DOHH2 (cell line): ENCODE measurements around the gene MYORG.

Experiments used
- CTCF ChIP-seq: fragments of 200-600 bp; sonication (generic); IDR thresholded peaks from one replicate; pipeline ENCODE4 v1.5.1; 2014; ENCODE audit warnings: antibody characterized with exemption, mild to moderate bottlenecking, low read depth, low read length; ENCODE audit not compliant: poor library complexity, severe bottlenecking
- EZH2phosphoT487 ChIP-seq: fragments of 200-600 bp; sonication (generic); IDR thresholded peaks from 2 replicates; pipeline ENCODE4 v1.6.1; 2017; ENCODE audit warnings: borderline replicate concordance, mild to moderate bottlenecking, antibody characterized with exemption, low read length, moderate library complexity, mixed read lengths

DNA sequence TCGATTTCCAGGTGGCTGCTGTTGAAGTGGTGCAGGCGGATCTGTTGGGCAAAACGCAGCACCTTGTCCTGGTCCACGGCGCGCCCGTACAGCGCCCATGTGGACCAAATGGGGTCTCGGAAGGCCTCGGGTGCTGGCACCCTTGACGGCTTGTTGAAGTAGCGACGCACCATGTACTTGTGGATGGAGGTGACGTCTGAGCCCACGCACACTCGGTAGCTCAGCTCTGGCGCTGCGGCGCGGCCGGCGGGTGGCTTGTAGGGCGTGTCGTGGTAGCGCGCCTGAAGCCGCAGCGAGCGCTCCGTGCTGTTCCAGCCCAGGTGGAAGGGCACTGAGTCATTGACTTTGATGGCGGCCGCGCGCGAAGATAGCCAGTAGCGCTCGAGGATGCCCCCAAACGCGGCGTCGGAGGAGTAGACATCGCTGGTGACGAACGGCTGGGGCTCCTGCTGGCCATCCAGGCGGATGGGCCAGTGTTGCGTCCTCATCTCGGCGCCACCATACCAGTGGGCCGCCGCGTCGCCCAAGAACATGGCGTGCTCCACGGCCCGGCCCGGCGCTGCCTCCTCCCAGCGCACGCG is 4.7 kb downstream of the MYORG start:
- TF ChIP-seq CTCF, result no peak
- TF ChIP-seq EZH2phosphoT487, result no peak
